Measurements from ENCODE around the gene PRKG2.

- no peak for TF ChIP-seq CTCF (IDR thresholded peaks at IDR 0.05)
- no peak for TF ChIP-seq POLR2A (IDR thresholded peaks at IDR 0.05)
These were observed 35.7 kb downstream of the PRKG2 start for GRCh38 chr4:81179326-81179725.
